PC-3 (cell line): ENCODE results near the gene NDUFAF2. TPM values are rescaled to one million over a fixed set of nuclear protein-coding genes. Genes with fewer than 3 reads are reported as not detected.

Experiments
- ATAC-seq: fragments of 200-7000 bp; cut with Tn5 transposase; 2 replicates; pipeline ENCODE4 v1.9.1; 2020; ENCODE audit warnings: mild to moderate bottlenecking, moderate library complexity
- BruUV-seq: library from RNA; stranded (reverse); fragments of 400-500 nt; replicated peaks from 2 replicates; lab custom pipeline; 2021; lab: Mats Ljungman, UMichigan
- CTCF ChIA-PET: fragments of 300-600 bp; sonication (Branson Sonifier 250); formaldehyde crosslinking; loops from one replicate; lab custom pipeline; 2022; ENCODE audit warnings: antibody characterized with exemption; lab: Charles Lee
- POLR2A ChIA-PET: fragments of 300-600 bp; sonication (Branson Sonifier 250); formaldehyde crosslinking; loops from one replicate; lab custom pipeline; 2022; ENCODE audit warnings: antibody characterized with exemption; ENCODE audit not compliant: unreplicated experiment; lab: Charles Lee
- DNase-seq: peaks from one replicate; pipeline ENCODE4 v3.0.0-alpha.2; 2015
- H2AFZ ChIP-seq: fragments of 300-600 bp; sonication (generic); 2 replicates; pipeline ENCODE4 v1.6.0; 2016; ENCODE audit warnings: antibody characterized with exemption, low read length
- H3F3A ChIP-seq: fragments of 300-600 bp; sonication (generic); one replicate; pipeline ENCODE4 v1.6.0; 2017; ENCODE audit warnings: antibody characterized with exemption, low read length, control low read depth, mild to moderate bottlenecking; ENCODE audit not compliant: unreplicated experiment
- H3K27ac ChIP-seq: fragments of 300-600 bp; sonication (generic); 2 replicates; pipeline ENCODE4 v1.5.1; 2016; ENCODE audit warnings: mild to moderate bottlenecking, low read length
- H3K27me3 ChIP-seq: fragments of 300-600 bp; sonication (generic); 2 replicates; pipeline ENCODE4 v1.6.1; 2016; ENCODE audit warnings: low read length, mixed read lengths
- H3K36me3 ChIP-seq: fragments of 300-600 bp; sonication (generic); 2 replicates; pipeline ENCODE4 v1.6.1; 2016; ENCODE audit warnings: low read depth, mixed run types, low read length, mixed read lengths
- H3K4me1 ChIP-seq: fragments of 300-600 bp; sonication (generic); 2 replicates; pipeline ENCODE4 v1.5.1; 2016; ENCODE audit warnings: low read length; ENCODE audit not compliant: insufficient read depth
- H3K4me2 ChIP-seq: fragments of 300-600 bp; sonication (generic); 2 replicates; pipeline ENCODE4 v1.6.0; 2016; ENCODE audit warnings: low read length
- H3K4me3 ChIP-seq: fragments of 300-600 bp; sonication (generic); 2 replicates; pipeline ENCODE4 v1.5.1; 2016; ENCODE audit warnings: mild to moderate bottlenecking, low read length, mixed read lengths
- H3K79me2 ChIP-seq: fragments of 300-600 bp; sonication (generic); 2 replicates; pipeline ENCODE4 v1.6.1; 2017; ENCODE audit warnings: low read length, mixed read lengths
- H3K9ac ChIP-seq: fragments of 300-600 bp; sonication (generic); 2 replicates; pipeline ENCODE4 v1.6.0; 2016; ENCODE audit warnings: mild to moderate bottlenecking, low read length
- H3K9me2 ChIP-seq: fragments of 300-600 bp; sonication (generic); replicated peaks from 2 replicates; pipeline ENCODE4 v1.6.1; 2016; ENCODE audit warnings: mixed run types, low read length, mixed read lengths
- H3K9me3 ChIP-seq: fragments of 300-600 bp; sonication (generic); 2 replicates; pipeline ENCODE4 v1.6.1; 2016; ENCODE audit warnings: low read length, mixed read lengths
- H4K20me1 ChIP-seq: fragments of 300-600 bp; sonication (generic); 2 replicates; pipeline ENCODE4 v1.6.1; 2016; ENCODE audit warnings: low read length, mixed read lengths
- CTCF ChIP-seq: fragments of 300-600 bp; sonication (generic); conservative IDR thresholded peaks from 2 replicates; pipeline ENCODE4 v1.5.1; 2017; ENCODE audit warnings: antibody characterized with exemption, low read depth, mild to moderate bottlenecking, low read length
- EZH2 ChIP-seq: fragments of 300-600 bp; sonication (generic); IDR thresholded peaks from one replicate; pipeline ENCODE4 v1.6.1; 2017; ENCODE audit warnings: antibody characterized with exemption, mild to moderate bottlenecking, low read length; ENCODE audit not compliant: unreplicated experiment
- EZH2phosphoT487 ChIP-seq: fragments of 300-600 bp; sonication (generic); IDR thresholded peaks from 2 replicates; pipeline ENCODE4 v1.6.1; 2018; ENCODE audit warnings: mild to moderate bottlenecking, antibody characterized with exemption, low read length, borderline replicate concordance
- intact Hi-C: fragments of 100-400 bp; cut with micrococcal nuclease; formaldehyde crosslinking; loops from 2 replicates; pipeline ENCODE4 v1.9.0; 2023
- total RNA-seq: library from RNA; depleted of rRNA; stranded (reverse); fragments of >200 nt; gene quantifications from 2 replicates; pipeline ENCODE4 v1.2.3, GENCODE V29; 2014

The NDUFAF2 gene
- total RNA-seq, 1 experiment from 2014 or later, result 41.9 TPM

- no peaks in the 10 kb centered on the region for H3K36me3 ChIP-seq
- peak overlapping the region; percentile 45 for H3K27ac ChIP-seq
- H4K20me1 ChIP-seq, result peaks cover 6% of the 10 kb centered on the region; the same call in 1 of the 2 replicates
- peak overlapping the region; percentile 81 for H3K9ac ChIP-seq
- no peak for TF ChIP-seq EZH2phosphoT487
- no peak for TF ChIP-seq EZH2
- TF ChIP-seq CTCF, result no peak
- H3K9me2 ChIP-seq, result no peaks in the 10 kb centered on the region
- H3K4me3 ChIP-seq, result peak overlapping the region; percentile 78
- peaks cover 94% of the 10 kb centered on the region for H3K79me2 ChIP-seq
- BruUV-seq, result no TSS peak
- no peaks in the 10 kb centered on the region for H3K27me3 ChIP-seq
- no peaks in the 10 kb centered on the region for H3K9me3 ChIP-seq
- H3K4me2 ChIP-seq, result peak overlapping the region; percentile 76
- H3F3A ChIP-seq, result no peaks in the 10 kb centered on the region
- DNase-seq, result peak; percentile 18
- peak; percentile 25 for ATAC-seq
- H2AFZ ChIP-seq, result peak overlapping the region; percentile 87
- peaks cover 12% of the 10 kb centered on the region; the same call in 1 of the 2 replicates for H3K4me1 ChIP-seq
- ChIA-PET POLR2A (interaction anchor here (0.8 kb wide), 1 partner anchor 386 kb away, joined by 4 read pairs; no protein-coding TSS in a partner anchor), CTCF (no interaction called here)
- intact Hi-C loops, result loop anchor here (2.0 to 5.0 kb wide), 3 partner anchors 217 to 385 kb away; partner anchors contain the start of gene SMIM15
Measured at GRCh38 chr5:60945813-60946187, 795 bp downstream of the NDUFAF2 start.

- Histone ChIP-seq H3K9ac (no peak overlapping the region), H3K4me1 (peaks cover 3% of the 10 kb centered on the region; the same call in 1 of the 2 replicates), H3K9me2 (no peaks in the 10 kb centered on the region), H3K27me3 (no peaks in the 10 kb centered on the region), H3K9me3 (no peaks in the 10 kb centered on the region), H2AFZ (no peak overlapping the region), H3F3A (no peaks in the 10 kb centered on the region), H3K4me2 (no peak overlapping the region), H3K4me3 (no peak overlapping the region), H3K79me2 (peaks cover 93% of the 10 kb centered on the region), H3K27ac (no peak overlapping the region), H4K20me1 (peaks cover 6% of the 10 kb centered on the region; the same call in 1 of the 2 replicates), H3K36me3 (no peaks in the 10 kb centered on the region)
- TF ChIP-seq EZH2phosphoT487, result no peak
- POLR2A ChIA-PET, result no interaction called here
- no TSS peak for BruUV-seq
- ATAC-seq (no peak), DNase-seq (no peak)
- CTCF ChIA-PET, result no interaction called here
- intact Hi-C loops, result loop anchor here (5.0 kb wide), 2 partner anchors 214 to 354 kb away; partner anchors contain the start of gene SMIM15
Measured at GRCh38 chr5:60948738-60949137, 3.7 kb downstream of the NDUFAF2 start.

- intact Hi-C loops, result loop anchor here (5.0 kb wide), 2 partner anchors 182 to 702 kb away; no protein-coding TSS in a partner anchor
- Histone ChIP-seq H3F3A (no peaks in the 10 kb centered on the region), H3K4me2 (no peak overlapping the region), H3K79me2 (peaks cover 90% of the 10 kb centered on the region), H3K27ac (no peak overlapping the region), H2AFZ (no peak overlapping the region), H3K9me2 (no peaks in the 10 kb centered on the region), H3K4me1 (no peaks in the 10 kb centered on the region), H3K27me3 (no peaks in the 10 kb centered on the region), H4K20me1 (no peaks in the 10 kb centered on the region), H3K9me3 (peaks cover 5% of the 10 kb centered on the region; the same call in 1 of the 2 replicates), H3K36me3 (no peaks in the 10 kb centered on the region), H3K4me3 (no peak overlapping the region), H3K9ac (no peak overlapping the region)
- DNase-seq (no peak), ATAC-seq (no peak)
- no peak for TF ChIP-seq CTCF
- TF ChIP-seq EZH2, result no peak
- CTCF ChIA-PET, result no interaction called here
- POLR2A ChIA-PET, result no interaction called here
- no TSS peak for BruUV-seq
Measured at GRCh38 chr5:60955239-60955638, 10.2 kb downstream of the NDUFAF2 start.
